Smooth muscle cell (in vitro differentiated cells): ENCODE data around the gene HS6ST1. TPM values are rescaled to one million over a fixed set of nuclear protein-coding genes. Genes with fewer than 3 reads are reported as not detected.

ENCODE experiments used
- DNase-seq: peaks from one replicate; lab custom pipeline; 2025; ENCODE audit not compliant: unreplicated experiment; lab: John Stamatoyannopoulos, UW
- H2AFZ ChIP-seq: fragments of 200-600 bp; sonication (generic); 2 replicates; pipeline ENCODE4 v1.6.0; 2016; ENCODE audit warnings: antibody characterized with exemption, low read depth, mild to moderate bottlenecking
- H3F3A ChIP-seq: fragments of 200-600 bp; sonication (generic); 2 replicates; pipeline ENCODE4 v1.6.0; 2017; ENCODE audit warnings: antibody characterized with exemption, low read depth
- H3K27ac ChIP-seq: fragments of 200-600 bp; sonication (generic); 2 replicates; pipeline ENCODE4 v1.5.1; 2016; ENCODE audit warnings: low read depth, mild to moderate bottlenecking
- H3K27me3 ChIP-seq: fragments of 200-600 bp; sonication (generic); 2 replicates; pipeline ENCODE4 v1.6.1; 2016; ENCODE audit warnings: low read depth, mild to moderate bottlenecking
- H3K36me3 ChIP-seq: fragments of 200-600 bp; sonication (generic); 2 replicates; pipeline ENCODE4 v1.5.1; 2016; ENCODE audit warnings: low read depth
- H3K4me1 ChIP-seq: fragments of 200-600 bp; sonication (generic); 2 replicates; pipeline ENCODE4 v1.5.1; 2016; ENCODE audit warnings: low read depth
- H3K4me2 ChIP-seq: fragments of 200-600 bp; sonication (generic); 2 replicates; pipeline ENCODE4 v1.6.0; 2016; ENCODE audit warnings: mild to moderate bottlenecking
- H3K4me3 ChIP-seq: fragments of 200-600 bp; sonication (generic); 2 replicates; pipeline ENCODE4 v1.5.1; 2016; ENCODE audit warnings: mild to moderate bottlenecking
- H3K79me2 ChIP-seq: fragments of 200-600 bp; sonication (generic); 2 replicates; pipeline ENCODE4 v1.6.0; 2016; ENCODE audit warnings: low read depth, mild to moderate bottlenecking
- H3K9ac ChIP-seq: fragments of 200-600 bp; sonication (generic); 2 replicates; pipeline ENCODE4 v1.6.0; 2016; ENCODE audit warnings: low read depth
- H3K9me3 ChIP-seq: fragments of 200-600 bp; sonication (generic); replicated peaks from 2 replicates; pipeline ENCODE4 v1.5.1; 2016; ENCODE audit warnings: low read depth
- H4K20me1 ChIP-seq: fragments of 200-600 bp; sonication (generic); 2 replicates; pipeline ENCODE4 v1.6.0; 2016; ENCODE audit warnings: low read depth
- CTCF ChIP-seq: fragments of 200-600 bp; sonication (generic); IDR thresholded peaks from 2 replicates; pipeline ENCODE4 v1.5.1; 2017; ENCODE audit warnings: borderline replicate concordance, mild to moderate bottlenecking, antibody characterized with exemption; ENCODE audit not compliant: insufficient read depth, poor library complexity, severe bottlenecking
- WGBS: methylation state at CpG from one replicate; pipeline ENCODE4 v1.1.7; 2016; ENCODE audit warnings: low lambda C conversion rate; 5-methylcytosine and 5-hydroxymethylcytosine counted together
- polyA plus RNA-seq: library from polyadenylated mRNA; unstranded; fragments of >200 nt; fragmentation: Nextera tagmentation; extraction: Ambion mirVana; gene quantifications from 2 replicates; pipeline ENCODE4 v1.2.1, GENCODE V29; 2016
- total RNA-seq: library from RNA; depleted of rRNA; stranded (reverse); fragments of >200 nt; gene quantifications from 2 replicates; pipeline ENCODE4 v1.2.3, GENCODE V29; 2014

HS6ST1 gene
- total and polyA plus RNA-seq, 2 experiments from 2014 or later: 9.3 to 13.0 TPM

- Histone ChIP-seq H3K36me3 (no peaks in the 10 kb centered on the region), H3K27ac (no peak overlapping the region), H3K4me1 (no peaks in the 10 kb centered on the region), H3K9me3 (no peaks in the 10 kb centered on the region), H3K4me2 (no peak overlapping the region), H3F3A (no peaks in the 10 kb centered on the region), H3K27me3 (no peaks in the 10 kb centered on the region), H2AFZ (no peak overlapping the region), H3K4me3 (no peak overlapping the region), H4K20me1 (peaks cover 8% of the 10 kb centered on the region), H3K9ac (no peak overlapping the region), H3K79me2 (no peaks in the 10 kb centered on the region)
- no peak for TF ChIP-seq CTCF
- DNase-seq: no peak
- WGBS: over 99% methylated on average over 6 of the region's 6 CpGs
These were observed 44.5 kb downstream of the HS6ST1 start for GRCh38 chr2:128274218-128274617.

DNA sequence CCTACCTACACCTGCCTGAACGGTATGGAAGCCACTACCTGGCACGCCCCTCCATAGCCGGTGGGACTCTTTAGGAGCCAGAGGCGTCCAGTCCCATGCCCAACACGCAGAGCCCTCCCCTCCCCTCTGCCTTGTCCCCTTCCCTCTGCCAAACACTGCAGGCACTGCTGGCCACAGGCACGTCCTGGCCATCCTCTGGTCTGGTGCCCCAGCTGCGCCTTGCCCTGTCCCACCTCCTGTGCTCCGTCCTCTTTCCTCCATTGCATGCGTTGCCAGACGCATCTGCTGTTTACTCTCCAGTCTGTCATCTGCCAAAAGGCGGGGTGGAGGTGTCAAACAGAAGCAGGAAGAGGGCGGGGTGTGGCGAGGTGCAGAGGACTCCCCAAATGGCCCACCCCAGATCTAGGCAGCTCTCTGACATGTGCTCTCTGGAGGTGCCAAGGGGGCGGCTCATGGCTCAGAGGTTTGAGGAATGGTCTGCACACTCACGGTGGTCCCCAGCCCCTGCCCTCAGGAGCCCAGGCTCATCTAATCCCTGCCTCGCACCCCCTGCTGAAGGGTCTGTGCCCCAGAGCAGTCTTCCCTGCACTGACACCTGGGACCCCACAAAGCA lies 45.1 kb downstream of the HS6ST1 start:
- Histone ChIP-seq H3K4me2 (no peak overlapping the region), H2AFZ (no peak overlapping the region), H3K9me3 (no peaks in the 10 kb centered on the region), H3K27ac (no peak overlapping the region), H3K4me3 (no peak overlapping the region), H3K27me3 (no peaks in the 10 kb centered on the region), H3K9ac (no peak overlapping the region), H4K20me1 (peaks cover 7% of the 10 kb centered on the region), H3K4me1 (no peaks in the 10 kb centered on the region), H3K36me3 (no peaks in the 10 kb centered on the region), H3K79me2 (no peaks in the 10 kb centered on the region), H3F3A (no peaks in the 10 kb centered on the region)
- no peak for DNase-seq
- WGBS: 97% methylated on average over 16 of the region's 16 CpGs
- TF ChIP-seq CTCF: no peak

DNA sequence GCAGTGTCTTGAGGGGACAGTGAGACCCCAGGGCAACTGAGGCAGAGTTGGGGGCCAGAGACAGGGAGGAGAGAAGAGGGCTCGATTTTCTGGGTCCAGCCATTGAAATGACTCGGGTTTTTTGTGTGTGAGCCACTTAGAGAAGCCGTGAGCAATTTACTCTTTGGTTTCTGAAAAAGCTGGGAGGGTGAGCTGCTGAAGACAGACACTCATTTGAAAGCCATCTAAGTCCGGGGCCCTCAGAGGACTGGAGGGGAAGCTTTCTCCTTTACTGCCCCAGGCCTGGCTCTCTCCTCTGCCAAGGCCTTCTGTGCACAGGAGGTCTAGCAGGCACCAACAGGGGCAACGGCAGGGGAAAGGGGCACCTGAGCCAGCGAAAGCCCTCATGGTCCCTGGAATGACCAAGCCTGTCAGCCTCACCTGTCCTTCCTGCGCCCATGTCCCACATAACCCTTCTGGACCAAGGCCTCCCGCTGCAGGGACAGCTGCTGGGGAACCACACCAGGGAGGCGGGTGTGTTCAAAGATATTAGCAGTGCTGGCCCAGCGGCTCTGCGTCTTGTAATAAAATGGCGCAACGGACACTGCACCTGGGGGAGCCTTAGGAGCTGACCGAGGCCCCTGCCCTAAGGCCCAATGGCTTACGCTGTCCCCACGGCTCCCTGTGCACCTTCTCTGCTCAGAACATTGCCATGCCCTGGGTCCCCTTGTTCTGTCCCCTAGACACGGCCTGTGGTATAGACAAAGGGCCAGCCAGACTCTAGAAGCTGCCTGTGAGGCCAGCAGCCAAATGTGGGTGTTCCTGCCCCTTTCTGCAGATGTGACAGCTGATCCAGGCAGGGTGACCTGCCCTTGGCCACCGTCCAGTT lies 45.8 kb downstream of the HS6ST1 start:
- no peaks in the 10 kb centered on the region for H3K4me1 ChIP-seq
- H3K4me2 ChIP-seq: no peak overlapping the region
- 94% methylated on average over 18 of the region's 18 CpGs for WGBS
- H3K4me3 ChIP-seq: no peak overlapping the region
- no peak overlapping the region for H3K9ac ChIP-seq
- H3K79me2 ChIP-seq: no peaks in the 10 kb centered on the region
- H2AFZ ChIP-seq: no peak overlapping the region
- TF ChIP-seq CTCF: no peak
- H3K9me3 ChIP-seq: no peaks in the 10 kb centered on the region
- no peak for DNase-seq
- H3F3A ChIP-seq: no peaks in the 10 kb centered on the region
- no peaks in the 10 kb centered on the region for H3K27me3 ChIP-seq
- H4K20me1 ChIP-seq: peaks cover 7% of the 10 kb centered on the region
- no peak overlapping the region for H3K27ac ChIP-seq
- no peaks in the 10 kb centered on the region for H3K36me3 ChIP-seq
